GM12801 (cell line): ENCODE measurements around the gene NR3C2.

ENCODE experiments used
- CTCF ChIP-seq: IDR thresholded peaks from one replicate; pipeline ENCODE4 v1.5.1; 2011; ENCODE audit warnings: control low read depth; ENCODE audit not compliant: insufficient read length; ENCODE audit errors: extremely low read depth

Gene NR3C2

GRCh38 chr4:148261848-148262247 lies 180.4 kb downstream of the NR3C2 start:
- no peak for TF ChIP-seq CTCF

- no peak for TF ChIP-seq CTCF
Measured at GRCh38 chr4:148259841-148260240, 182.4 kb downstream of the NR3C2 start.

GRCh38 chr4:148258535-148258934 lies 183.7 kb downstream of the NR3C2 start:
- no peak for TF ChIP-seq CTCF

GRCh38 chr4:148255344-148255720 lies 186.9 kb downstream of the NR3C2 start:
- TF ChIP-seq CTCF, result no peak

- no peak for TF ChIP-seq CTCF
Measured at GRCh38 chr4:148254621-148255343, 187.4 kb downstream of the NR3C2 start.

GRCh38 chr4:148253768-148254167 lies 188.4 kb downstream of the NR3C2 start:
- no peak for TF ChIP-seq CTCF

- no peak for TF ChIP-seq CTCF
Measured at GRCh38 chr4:148248824-148249223, 193.4 kb downstream of the NR3C2 start.
